Skin epidermis (tissue), 12 donors: ENCODE data around the gene BBS4.

Experiments used
- H3K27ac ChIP-seq, 21 experiments: fragments of 200-600 bp; sonication (generic) in 11 of 21; one replicate each; pipeline ENCODE4 v1.5.0; 2020; ENCODE audit warnings: mild to moderate bottlenecking in 3 of 21, inconsistent platforms in 2 of 21, moderate library complexity in 2 of 21
- H3K4me3 ChIP-seq, 7 experiments: fragments of 200-600 bp; sonication (generic) in 2 of 7; one replicate each; pipeline ENCODE4 v1.5.0; 2020; ENCODE audit warnings: inconsistent platforms in 2 of 7, mild to moderate bottlenecking in 2 of 7, moderate library complexity in 1 of 7

The BBS4 gene

GRCh38 chr15:72786242-72786641, 100.2 kb downstream of the BBS4 start:
- H3K27ac ChIP-seq = peak overlapping the region in 18 of 21 experiments; percentile 8 to 99 (median 95)

GRCh38 chr15:72786676-72787345, 100.8 kb downstream of the BBS4 start:
- H3K4me3 ChIP-seq = no peak overlapping the region
- H3K27ac ChIP-seq = peak overlapping the region in 17 of 21 experiments; percentile 3 to 99 (median 95)

More at GRCh38 chr15:72786242-72786641, 100.2 kb downstream of the BBS4 start:
- H3K4me3 ChIP-seq = no peak overlapping the region

- Histone ChIP-seq H3K27ac (peak overlapping the region in 7 of 21 experiments; percentile 5 to 98 (median 95)), H3K4me3 (no peak overlapping the region)
Observed at GRCh38 chr15:72787526-72787925, 101.5 kb downstream of the BBS4 start.
